COR-L47 (cell line): ENCODE measurements around the gene PPP1R12A.
"Not testable (repeated sequence)": the region's sequence is repeated elsewhere in the genome, so short reads cannot be mapped to it uniquely, and the experiment has no call there.

Experiments used
- DNase-seq: peaks from one replicate; lab custom pipeline; 2025; lab: John Stamatoyannopoulos, UW

The PPP1R12A gene

DNA sequence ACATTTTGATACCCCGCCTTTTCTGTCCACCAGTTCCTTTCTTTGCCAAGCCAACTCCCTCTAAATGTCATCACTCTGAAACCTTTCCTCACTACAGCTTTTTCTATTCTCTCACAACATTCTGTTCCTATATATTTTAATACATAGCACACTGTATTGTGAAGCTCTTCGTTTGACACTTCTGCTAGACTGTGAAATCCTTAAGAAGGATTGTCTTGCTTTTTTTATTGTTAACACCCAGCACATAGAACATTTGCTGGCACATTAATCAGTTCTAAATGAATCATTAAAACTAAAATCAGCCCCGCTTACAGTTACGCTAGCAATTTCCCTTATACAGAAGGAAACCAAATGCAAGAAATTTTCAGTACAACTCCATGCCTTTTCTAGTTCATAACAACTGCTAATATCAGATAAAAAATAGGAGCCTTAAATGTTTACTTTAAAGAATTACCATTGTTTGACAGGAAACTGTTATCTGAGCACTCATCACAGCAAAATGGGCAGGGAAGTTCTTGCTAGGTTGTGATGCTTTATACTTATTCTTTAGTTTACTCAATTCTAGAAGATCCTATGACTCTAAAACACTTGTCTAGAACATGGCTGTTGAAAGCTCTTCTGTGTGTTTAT lies 93.5 kb downstream of the PPP1R12A start:
- DNase-seq, result no peak

- no peak for DNase-seq
These were observed 96.5 kb downstream of the PPP1R12A start for GRCh38 chr12:79838359-79838758.

GRCh38 chr12:79837575-79837974 lies 97.3 kb downstream of the PPP1R12A start:
- DNase-seq, result no peak

- DNase-seq, result no peak
These were observed 99.5 kb downstream of the PPP1R12A start for GRCh38 chr12:79835377-79835843.

GRCh38 chr12:79834712-79835376 lies 100.1 kb downstream of the PPP1R12A start:
- no peak for DNase-seq

DNA sequence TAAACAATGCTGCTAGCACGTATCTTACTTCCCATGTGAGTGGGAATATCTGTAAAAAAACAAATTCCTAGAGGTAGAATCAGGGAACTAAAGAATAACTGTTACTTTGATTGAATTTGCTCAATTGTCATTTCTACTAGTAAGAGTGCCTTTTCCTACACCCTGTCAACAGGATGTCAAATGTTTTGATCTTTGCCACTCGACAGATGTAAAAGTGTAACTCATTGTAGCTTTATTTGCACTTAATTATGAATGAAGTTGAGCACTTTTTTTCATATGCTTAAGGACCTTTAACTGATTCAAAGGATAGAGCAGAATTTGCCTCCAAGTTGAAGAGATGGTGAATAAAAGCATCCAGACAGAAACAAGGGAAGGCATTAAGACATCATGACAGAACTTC lies 104.5 kb downstream of the PPP1R12A start:
- DNase-seq, result no peak

GRCh38 chr12:79828924-79829323 lies 106.0 kb downstream of the PPP1R12A start:
- DNase-seq, result no peak

- DNase-seq, result no peak
These were observed 107.4 kb downstream of the PPP1R12A start for GRCh38 chr12:79827484-79827883.

- DNase-seq, result no peak
These were observed 108.4 kb downstream of the PPP1R12A start for GRCh38 chr12:79826267-79827128.

DNA sequence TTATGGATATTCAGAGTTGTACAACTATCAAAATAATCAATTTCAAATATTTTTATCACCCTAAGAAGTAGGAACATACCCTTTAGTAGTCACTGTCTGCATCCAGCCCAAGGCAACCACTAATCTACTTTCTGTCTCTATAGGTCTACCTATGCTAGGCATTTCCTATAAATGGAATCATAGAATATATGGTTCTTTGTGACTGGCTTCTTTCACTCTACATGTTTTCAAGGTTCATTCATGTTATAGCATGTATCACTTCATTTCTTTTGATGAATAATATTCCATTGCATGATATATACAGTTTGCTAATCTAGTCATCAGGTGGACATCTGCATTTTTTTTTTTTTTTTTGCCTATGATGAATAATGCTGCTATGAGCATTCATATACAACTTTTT lies 112.4 kb downstream of the PPP1R12A start:
- DNase-seq, result no peak

- no peak for DNase-seq
These were observed 116.0 kb downstream of the PPP1R12A start for GRCh38 chr12:79818856-79819255.

DNA sequence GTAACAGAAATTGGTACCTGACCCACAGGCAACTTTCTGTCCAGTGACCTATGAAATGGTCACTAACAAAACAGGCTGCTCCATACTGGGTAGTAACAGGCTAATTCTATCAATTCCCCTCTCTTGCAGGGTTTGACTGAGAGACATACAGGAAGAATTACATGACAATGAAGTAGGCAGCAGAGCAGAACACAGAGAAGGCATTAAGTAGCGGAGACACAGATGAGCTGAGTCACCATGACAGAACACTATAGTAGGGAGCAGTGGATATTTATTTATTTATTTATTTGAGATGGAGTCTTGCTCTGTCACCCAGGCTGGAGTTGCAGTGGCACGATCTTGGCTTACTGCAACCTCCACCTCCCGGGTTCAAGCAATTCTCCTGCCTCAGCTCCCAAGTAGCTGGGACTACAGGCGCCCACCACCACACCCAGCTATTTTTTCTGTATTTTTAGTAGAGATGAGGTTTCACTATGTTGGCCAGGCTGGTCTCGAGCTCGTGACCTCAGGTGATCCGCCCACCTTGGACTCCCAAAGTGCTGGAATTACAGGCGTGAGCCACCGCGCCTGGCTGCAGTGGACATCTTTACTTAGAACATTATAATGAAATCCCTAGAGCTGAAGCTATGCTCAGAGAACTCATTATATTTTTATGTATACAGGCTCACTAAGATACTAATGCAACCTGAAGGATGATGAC lies 150.4 kb downstream of the PPP1R12A start:
- DNase-seq, result not testable (repeated sequence)

DNA sequence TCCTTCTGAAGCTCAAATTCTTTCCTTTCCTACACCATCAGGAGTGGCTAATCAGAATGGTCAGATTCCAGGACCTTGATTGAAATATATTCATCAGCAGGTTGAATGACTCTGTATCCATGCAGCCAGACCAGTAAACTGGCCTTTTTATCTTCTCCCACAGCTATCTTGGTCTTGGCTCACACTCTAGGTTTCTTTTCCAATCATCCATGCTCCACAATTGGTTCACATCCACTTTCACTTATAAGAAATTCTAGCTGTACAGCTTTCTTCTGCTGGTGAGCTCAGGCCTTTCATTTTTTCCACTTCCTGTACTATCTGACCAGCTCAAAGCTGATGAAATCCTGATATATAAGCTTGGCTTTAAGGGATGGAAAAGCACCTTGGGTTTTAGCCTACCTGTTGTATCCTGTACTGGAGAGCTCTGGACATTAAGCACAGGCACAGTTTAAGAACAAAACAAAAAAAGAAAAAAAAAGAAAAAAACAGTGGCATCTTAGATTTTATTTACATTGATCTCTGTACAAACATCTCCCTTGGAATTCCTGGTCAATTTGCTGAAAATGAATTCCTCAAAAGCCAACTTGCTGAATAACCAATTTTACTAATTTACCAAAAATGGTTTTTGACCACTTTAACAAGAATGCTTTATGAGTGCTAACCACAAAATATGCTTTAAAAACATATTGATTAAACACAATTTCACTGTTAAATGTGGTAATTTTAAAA lies 152.6 kb downstream of the PPP1R12A start:
- no peak for DNase-seq

DNA sequence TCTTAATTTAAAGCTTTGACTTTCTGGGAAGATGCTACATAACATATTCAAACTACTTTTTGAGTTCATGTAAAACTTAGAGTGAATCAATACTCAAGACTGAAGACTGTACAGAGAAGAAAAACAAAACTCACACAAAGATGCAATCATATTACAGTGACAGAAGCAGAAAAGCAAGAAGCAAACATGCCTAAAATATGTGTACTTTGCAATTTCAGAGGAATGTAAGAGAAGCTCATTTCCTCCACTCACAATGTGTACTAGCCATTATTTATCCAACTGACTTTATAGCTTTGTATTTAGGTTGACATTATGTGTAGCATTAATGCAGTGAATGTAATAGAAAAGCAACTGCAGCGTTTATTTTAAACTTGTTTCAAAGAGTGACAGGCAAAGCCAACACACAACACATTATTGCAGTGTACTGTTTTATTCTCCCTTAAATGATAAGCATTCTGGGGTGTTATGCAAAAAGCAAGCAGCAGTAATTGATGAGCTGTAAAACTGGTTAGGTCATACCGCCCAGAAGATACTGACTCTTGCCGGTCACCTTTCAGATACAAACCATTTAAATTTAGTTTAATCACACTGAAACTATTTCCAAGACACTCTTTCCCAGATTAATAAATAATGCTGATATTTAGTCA lies 156.0 kb downstream of the PPP1R12A start:
- DNase-seq, result no peak

GRCh38 chr12:79776111-79776510 lies 158.8 kb downstream of the PPP1R12A start:
- DNase-seq, result no peak

DNA sequence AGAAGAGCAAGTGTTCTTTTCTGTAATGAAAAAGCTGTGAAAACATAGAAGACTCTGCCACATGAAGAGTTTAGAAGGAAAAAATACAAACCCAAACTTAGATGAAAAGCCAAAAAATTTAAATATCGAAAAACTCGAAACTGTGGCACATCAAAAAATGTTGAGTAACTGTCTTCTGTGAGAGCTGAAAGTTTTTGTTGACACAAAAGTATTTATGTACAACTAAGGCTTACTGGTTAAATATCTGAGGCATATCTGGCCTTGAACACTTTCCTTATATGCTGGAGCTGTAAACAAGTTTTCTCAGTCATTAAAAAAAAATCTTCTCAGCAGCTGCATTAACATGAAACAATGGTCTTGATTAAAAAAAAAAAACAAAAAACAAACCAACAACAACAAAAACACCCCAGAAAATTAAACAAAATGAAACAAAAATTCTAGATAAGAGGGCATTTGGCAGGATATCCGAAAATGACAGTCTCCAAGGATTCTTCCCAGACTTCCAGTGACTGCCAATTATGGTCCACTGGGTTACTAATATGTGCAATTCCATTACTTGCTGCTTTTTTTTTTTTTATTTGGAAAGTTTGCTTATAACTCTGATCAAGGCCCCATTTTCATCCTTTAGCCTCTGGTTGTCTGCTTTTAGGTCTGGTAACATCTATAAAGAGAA lies 159.4 kb downstream of the PPP1R12A start:
- DNase-seq, result no peak

GRCh38 chr12:79773896-79774295 lies 161.0 kb downstream of the PPP1R12A start:
- DNase-seq, result no peak

- DNase-seq, result no peak
These were observed 164.9 kb downstream of the PPP1R12A start for GRCh38 chr12:79769860-79770485.

DNA sequence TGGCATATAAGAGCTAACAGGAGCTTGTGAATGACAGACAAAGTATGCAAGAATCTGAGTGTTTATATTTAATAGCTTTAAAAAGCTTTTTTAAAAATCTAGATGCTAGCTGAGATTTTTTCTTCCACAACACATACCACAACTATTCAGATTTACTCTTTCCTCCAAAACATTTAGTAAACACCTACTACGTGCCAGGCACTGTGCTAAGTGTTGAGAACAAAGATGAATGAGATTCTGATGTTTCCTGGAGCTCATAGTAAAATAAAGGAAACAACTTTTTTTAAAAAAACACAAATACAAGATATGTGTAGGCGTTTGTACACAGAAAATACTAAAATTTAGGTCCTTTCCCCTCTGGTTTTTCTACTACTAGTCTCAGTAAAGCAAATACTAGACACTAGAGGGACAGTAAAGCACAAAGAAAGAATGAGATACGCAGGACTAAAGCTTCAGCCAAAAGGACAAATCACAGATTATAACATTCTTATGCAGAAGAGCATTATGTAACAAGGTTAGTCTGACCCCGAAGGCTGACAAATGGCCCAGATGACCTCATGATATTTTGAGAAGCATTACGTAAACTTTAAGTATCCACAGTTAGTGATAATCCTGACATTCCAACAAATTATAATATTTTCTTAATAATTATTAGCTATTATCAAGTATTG lies 165.6 kb downstream of the PPP1R12A start:
- DNase-seq, result no peak
